HepG2 (cell line): ENCODE data around the gene SERTAD1. TPM values are rescaled to one million over a fixed set of nuclear protein-coding genes. Genes with fewer than 3 reads are reported as not detected.

Experiments used
- ASH2L ChIP-seq: fragments of 300-600, 200-600 bp; sonication (generic); IDR thresholded peaks from 2 replicates; pipeline ENCODE4 v1.7.0; 2017; ENCODE audit warnings: low read depth, mild to moderate bottlenecking, moderate library complexity, mixed read lengths, low read length; ENCODE audit not compliant: insufficient read length
- CHD2 ChIP-seq: IDR thresholded peaks from 2 replicates; pipeline ENCODE4 v1.6.1; 2011; ENCODE audit warnings: low read depth, low read length, improper control_type of control experiment
- FOXA3 ChIP-seq: IDR thresholded peaks from 2 replicates; pipeline ENCODE4 v1.6.1; 2016; ENCODE audit warnings: missing genetic modification reagents, missing compliant biosample characterization
- GABPA ChIP-seq, 2 experiments: IDR thresholded peaks; 2 replicates each; pipeline ENCODE4 v1.6.1; 2011 to 2016; ENCODE audit warnings: low read depth in 2 of 2, low read length in 1 of 2, missing biosample characterization in 1 of 2, missing genetic modification characterization in 1 of 2
- GABPB1 ChIP-seq: IDR thresholded peaks from 2 replicates; pipeline ENCODE4 v1.6.1; 2016; ENCODE audit warnings: mild to moderate bottlenecking, missing genetic modification reagents, moderate library complexity, missing compliant biosample characterization
- GATA4 ChIP-seq: sonication (generic); IDR thresholded peaks from 2 replicates; pipeline ENCODE4 v1.6.1; 2016; ENCODE audit warnings: antibody characterized with exemption, low read depth, borderline replicate concordance
- HNRNPLL ChIP-seq: fragments of 200-400 bp; formaldehyde crosslinking; IDR thresholded peaks from 2 replicates; pipeline ENCODE4 v1.6.1; 2017; ENCODE audit warnings: mild to moderate bottlenecking, low read depth, low read length; ENCODE audit not compliant: poor library complexity, severe bottlenecking
- JARID2 ChIP-seq: sonication (generic); formaldehyde crosslinking; IDR thresholded peaks from 2 replicates; pipeline ENCODE4 v1.8.1; 2023; ENCODE audit warnings: missing genetic modification reagents, inconsistent platforms; ENCODE audit not compliant: insufficient replicate concordance
- MXI1 ChIP-seq: IDR thresholded peaks from 3 replicates; pipeline ENCODE4 v1.6.1; 2012; ENCODE audit warnings: low read depth, low read length, inconsistent platforms, borderline replicate concordance
- POLR2A ChIP-seq, 2 experiments: IDR thresholded peaks; 2 replicates each; pipeline ENCODE4 v1.6.1; 2011; ENCODE audit warnings: low read depth in 2 of 2, low read length in 2 of 2, mild to moderate bottlenecking in 1 of 2, moderate library complexity in 1 of 2; ENCODE audit not compliant: insufficient read depth in 1 of 2
- ZBTB34 ChIP-seq: sonication (generic); formaldehyde crosslinking; IDR thresholded peaks from 2 replicates; pipeline ENCODE4 v1.8.0; 2022; ENCODE audit warnings: mild to moderate bottlenecking, missing genetic modification reagents
- ZFX ChIP-seq: sonication (generic); formaldehyde crosslinking; IDR thresholded peaks from 2 replicates; pipeline ENCODE4 v1.4.0; 2020; ENCODE audit warnings: mild to moderate bottlenecking, low read depth, missing genetic modification reagents, moderate library complexity
- ZNF232 ChIP-seq: sonication (generic); formaldehyde crosslinking; IDR thresholded peaks from 2 replicates; pipeline ENCODE4 v1.4.0; 2020; ENCODE audit warnings: missing genetic modification reagents, borderline replicate concordance
- ZNF337 ChIP-seq: sonication (generic); formaldehyde crosslinking; IDR thresholded peaks from 2 replicates; pipeline ENCODE4 v1.5.1; 2020; ENCODE audit warnings: missing genetic modification reagents, low read depth, mild to moderate bottlenecking, borderline replicate concordance
- ZNF407 ChIP-seq: sonication (generic); formaldehyde crosslinking; IDR thresholded peaks from one replicate; pipeline ENCODE4 v1.5.1; 2020; ENCODE audit warnings: mild to moderate bottlenecking, missing genetic modification reagents; ENCODE audit errors: not compliant biosample characterization
- ZNF510 ChIP-seq: sonication (generic); formaldehyde crosslinking; IDR thresholded peaks from 2 replicates; pipeline ENCODE4 v1.4.0; 2020; ENCODE audit warnings: low read depth, mild to moderate bottlenecking, missing genetic modification reagents
- polyA plus RNA-seq, 8 experiments: library from polyadenylated mRNA; depleted of rRNA in 3 of 8; stranded (reverse) in 7 of 8; unstranded in 1 of 8; fragments of >200 nt; fragmentation: Illumina TruSeq in 4 of 8; extraction: Trizol in 4 of 8; gene quantifications; 2 replicates each; pipeline versions ENCODE4 v1.2.1 to v1.2.3, GENCODE V29; 2011 to 2016; ENCODE audit warnings: low read depth in 4 of 8, missing spikeins in 1 of 8, mixed read lengths in 1 of 8; ENCODE audit not compliant: insufficient read depth in 1 of 8
- total RNA-seq, 5 experiments: library from RNA; depleted of rRNA; stranded (reverse); fragments of >200 nt; fragmentation: Illumina TruSeq; extraction: Trizol; gene quantifications; 2 replicates each; pipeline ENCODE4 v1.2.3, GENCODE V29; 2016; ENCODE audit warnings: low read depth in 1 of 5

SERTAD1 gene
- total and polyA plus RNA-seq, 2 of the 13 experiments (the other 11 are each of a cell fraction or from before 2014, with no cell fraction given) = 4.3 to 4.5 TPM

GRCh38 chr19:40465557-40466218, 39.9 kb upstream of the SERTAD1 start, which contains the start of gene BLVRB (continued):
- TF ChIP-seq ZNF407 (CRISPR knock-in tag) = peak; percentile 34
- TF ChIP-seq MXI1 = 0 out of 3 replicates have a peak, but pooled peaks have one; percentile 43
- TF ChIP-seq CHD2 = peak; percentile 91
- TF ChIP-seq HNRNPLL = peak; percentile 75
- TF ChIP-seq ZNF232 (CRISPR knock-in tag) = peak; percentile 66; the same call in 1 of the 2 replicates
- TF ChIP-seq ASH2L = peak; percentile 36
- peak; percentile 44 to 92; a peak in 2 of 4 replicates for TF ChIP-seq POLR2A (IDR thresholded peaks at IDR 0.05; ENCODE audit: insufficient read depth in 1 of 2, low read depth in 2 of 2, low read length in 2 of 2)
- 0 out of 2 replicates have a peak, but pooled peaks have one; percentile 28 for TF ChIP-seq ZBTB34 (CRISPR knock-in tag)
- TF ChIP-seq GABPA (IDR thresholded peaks at IDR 0.05; ENCODE audit: low read depth, low read length) = no peak
- no peak for TF ChIP-seq GABPA (CRISPR knock-in tag; IDR thresholded peaks at IDR 0.05; ENCODE audit: low read depth)
- peak; percentile 68 for TF ChIP-seq GABPB1 (CRISPR knock-in tag)
- 0 out of 2 replicates have a peak, but pooled peaks have one; percentile 51 for TF ChIP-seq GATA4
- TF ChIP-seq ZNF337 = 0 out of 2 replicates have a peak, but pooled peaks have one; percentile 14
- TF ChIP-seq FOXA3 (CRISPR knock-in tag) = no peak
- no peak for TF ChIP-seq JARID2 (CRISPR knock-in tag)
- no peak for TF ChIP-seq ZNF510 (CRISPR knock-in tag)
- peak; percentile 89 for TF ChIP-seq ZFX
